ENCODE results near the gene SLC39A3.

- TF ChIP-seq, protein P1, sequence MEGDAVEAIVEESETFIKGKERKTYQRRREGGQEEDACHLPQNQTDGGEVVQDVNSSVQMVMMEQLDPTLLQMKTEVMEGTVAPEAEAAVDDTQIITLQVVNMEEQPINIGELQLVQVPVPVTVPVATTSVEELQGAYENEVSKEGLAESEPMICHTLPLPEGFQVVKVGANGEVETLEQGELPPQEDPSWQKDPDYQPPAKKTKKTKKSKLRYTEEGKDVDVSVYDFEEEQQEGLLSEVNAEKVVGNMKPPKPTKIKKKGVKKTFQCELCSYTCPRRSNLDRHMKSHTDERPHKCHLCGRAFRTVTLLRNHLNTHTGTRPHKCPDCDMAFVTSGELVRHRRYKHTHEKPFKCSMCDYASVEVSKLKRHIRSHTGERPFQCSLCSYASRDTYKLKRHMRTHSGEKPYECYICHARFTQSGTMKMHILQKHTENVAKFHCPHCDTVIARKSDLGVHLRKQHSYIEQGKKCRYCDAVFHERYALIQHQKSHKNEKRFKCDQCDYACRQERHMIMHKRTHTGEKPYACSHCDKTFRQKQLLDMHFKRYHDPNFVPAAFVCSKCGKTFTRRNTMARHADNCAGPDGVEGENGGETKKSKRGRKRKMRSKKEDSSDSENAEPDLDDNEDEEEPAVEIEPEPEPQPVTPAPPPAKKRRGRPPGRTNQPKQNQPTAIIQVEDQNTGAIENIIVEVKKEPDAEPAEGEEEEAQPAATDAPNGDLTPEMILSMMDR (IDR thresholded peaks at IDR 0.05): no peak
- TF ChIP-seq POLR2A (IDR thresholded peaks at IDR 0.05): no peak
Measured at GRCh38 chr19:2694196-2694595, 45.6 kb downstream of the SLC39A3 start.

All from adrenal gland (tissue), 5 donors.